Measurements from ENCODE around the gene CDH4. TPM values are rescaled to one million over a fixed set of nuclear protein-coding genes. Genes with fewer than 3 reads are reported as not detected.

The CDH4 gene
- total and polyA plus RNA-seq, 2 donors (not counting 1 experiment from before 2014, with no cell fraction given) = not detected

DNA sequence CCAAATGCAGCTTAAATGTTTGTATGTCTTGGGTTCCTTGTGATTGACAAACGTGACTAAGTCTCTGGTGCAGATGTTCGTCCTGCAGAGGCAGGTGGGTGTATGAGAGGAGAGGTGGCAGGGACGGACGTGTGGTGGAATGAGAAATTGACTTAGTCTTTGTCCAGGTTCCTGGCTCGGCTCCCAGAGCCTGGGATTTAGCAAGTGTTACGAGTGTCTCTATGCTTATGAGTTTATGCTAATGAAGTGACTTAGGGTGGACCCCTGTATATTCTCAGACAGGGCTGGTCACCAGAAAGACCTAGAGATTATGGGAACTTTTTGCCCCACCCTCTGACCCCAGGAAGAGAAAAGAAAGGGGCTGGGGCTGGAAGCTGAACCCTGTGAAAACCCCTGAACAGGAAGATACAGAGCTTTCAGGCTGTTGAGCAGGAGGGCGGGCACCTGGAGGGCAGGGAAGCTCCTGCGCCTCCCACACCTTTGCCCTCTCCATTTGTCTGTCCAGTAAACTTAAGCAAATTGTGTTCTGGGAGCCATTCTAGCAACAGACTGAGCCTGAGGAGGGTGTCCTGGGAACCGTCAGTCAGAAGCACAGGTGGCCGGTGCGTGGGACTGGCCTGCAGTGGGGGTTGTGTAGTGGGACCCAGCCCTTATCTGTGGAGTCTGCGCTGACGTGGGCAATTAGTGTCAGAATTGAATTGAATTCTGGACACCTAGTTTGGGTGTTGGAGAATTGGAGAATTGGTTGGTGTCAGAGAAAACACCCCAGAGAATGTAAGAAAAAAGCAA lies 362.1 kb downstream of the CDH4 start:
- POLR2A ChIA-PET = no interaction called here
- CTCF ChIA-PET = no interaction called here
- TF ChIP-seq EZH2 (IDR thresholded peaks at IDR 0.05; ENCODE audit: borderline replicate concordance, insufficient read depth, low read depth, low read length, poor library complexity, severe bottlenecking) = no peak
- TF ChIP-seq, protein P1, sequence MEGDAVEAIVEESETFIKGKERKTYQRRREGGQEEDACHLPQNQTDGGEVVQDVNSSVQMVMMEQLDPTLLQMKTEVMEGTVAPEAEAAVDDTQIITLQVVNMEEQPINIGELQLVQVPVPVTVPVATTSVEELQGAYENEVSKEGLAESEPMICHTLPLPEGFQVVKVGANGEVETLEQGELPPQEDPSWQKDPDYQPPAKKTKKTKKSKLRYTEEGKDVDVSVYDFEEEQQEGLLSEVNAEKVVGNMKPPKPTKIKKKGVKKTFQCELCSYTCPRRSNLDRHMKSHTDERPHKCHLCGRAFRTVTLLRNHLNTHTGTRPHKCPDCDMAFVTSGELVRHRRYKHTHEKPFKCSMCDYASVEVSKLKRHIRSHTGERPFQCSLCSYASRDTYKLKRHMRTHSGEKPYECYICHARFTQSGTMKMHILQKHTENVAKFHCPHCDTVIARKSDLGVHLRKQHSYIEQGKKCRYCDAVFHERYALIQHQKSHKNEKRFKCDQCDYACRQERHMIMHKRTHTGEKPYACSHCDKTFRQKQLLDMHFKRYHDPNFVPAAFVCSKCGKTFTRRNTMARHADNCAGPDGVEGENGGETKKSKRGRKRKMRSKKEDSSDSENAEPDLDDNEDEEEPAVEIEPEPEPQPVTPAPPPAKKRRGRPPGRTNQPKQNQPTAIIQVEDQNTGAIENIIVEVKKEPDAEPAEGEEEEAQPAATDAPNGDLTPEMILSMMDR (IDR thresholded peaks at IDR 0.05) = no peak

DNA sequence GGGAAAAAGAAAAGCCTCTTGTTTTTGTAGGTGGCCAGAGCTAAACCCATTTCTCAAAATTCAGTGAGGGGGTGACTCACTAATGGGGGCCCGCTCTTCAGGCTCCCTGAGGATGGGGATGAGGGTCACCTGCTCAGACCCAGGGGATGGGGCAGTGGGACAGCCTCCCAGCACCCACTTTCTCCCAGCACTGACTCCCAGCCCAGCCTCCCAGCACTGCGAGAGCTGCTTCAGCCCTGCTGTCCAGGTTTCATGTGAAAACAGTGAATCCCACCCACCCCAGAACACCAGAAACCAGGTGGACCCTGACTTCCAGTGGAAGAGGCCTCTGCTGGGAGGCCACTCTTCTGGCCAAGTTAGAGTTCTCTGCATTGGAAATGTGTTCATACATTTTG lies 362.6 kb downstream of the CDH4 start:
- H3K4me3 ChIP-seq (ENCODE audit: control extremely low read depth in 1 of 5, extremely low read depth in 1 of 5, insufficient read depth in 1 of 5, low read depth in 2 of 5, low read length in 4 of 5) = no peak overlapping the region
- H3K36me3 ChIP-seq (replicated peaks in 1 of 2; ENCODE audit: control extremely low read depth in 1 of 2, control insufficient read depth in 1 of 2, extremely low read depth in 1 of 2, insufficient read depth in 2 of 2, low read length in 1 of 2) = no peaks in the 10 kb centered on the region
- peaks cover 0 to 56% (median 0%) of the 10 kb centered on the region in 3 donors for H3K9me3 ChIP-seq (ENCODE audit: control extremely low read depth in 1 of 3, control insufficient read depth in 2 of 3, insufficient read depth in 1 of 3, low read length in 2 of 3)
- POLR2A ChIA-PET = no interaction called here
- ATAC-seq (ENCODE audit: low read depth) = no peak
- no peaks in the 10 kb centered on the region for H3K27me3 Mint-ChIP-seq
- H2AFZ ChIP-seq (ENCODE audit: insufficient read depth, low read depth, low read length, poor library complexity, severe bottlenecking) = no peak overlapping the region
- H3K27ac ChIP-seq (ENCODE audit: low read length in 2 of 2) = no peak overlapping the region
- H3K4me1 Mint-ChIP-seq = no peaks in the 10 kb centered on the region
- no peak overlapping the region for H3K4me3 Mint-ChIP-seq
- 83% methylated on average over 1 of the region's 2 CpGs for WGBS (ENCODE audit: insufficient coverage)
- intact Hi-C loops (cut with micrococcal nuclease) = no loop called here
- TF ChIP-seq, protein P1 (IDR thresholded peaks at IDR 0.05) = no peak
- TF ChIP-seq EZH2 (IDR thresholded peaks at IDR 0.05; ENCODE audit: borderline replicate concordance, insufficient read depth, low read depth, low read length, poor library complexity, severe bottlenecking) = no peak
- no peaks in the 10 kb centered on the region for H3K79me2 ChIP-seq (ENCODE audit: control insufficient read depth, insufficient read depth, low read length)
- H3K4me1 ChIP-seq (ENCODE audit: control insufficient read depth in 2 of 2, insufficient read depth in 2 of 2, low read length in 2 of 2) = no peaks in the 10 kb centered on the region
- no peak overlapping the region for H3K4me2 ChIP-seq (replicated peaks; ENCODE audit: low read depth, low read length, poor library complexity, severe bottlenecking)
- no peaks in the 10 kb centered on the region for H3K27me3 ChIP-seq (replicated peaks in 1 of 4; ENCODE audit: control extremely low read depth in 1 of 4, control insufficient read depth in 3 of 4, insufficient read depth in 4 of 4, low read length in 3 of 4)
- no peaks in the 10 kb centered on the region for H4K20me1 ChIP-seq (ENCODE audit: control insufficient read depth, insufficient read depth, low read length, poor library complexity, severe bottlenecking)
- no peaks in the 10 kb centered on the region for H3K9me3 Mint-ChIP-seq (ENCODE audit: insufficient read depth)
- H3K9ac ChIP-seq (ENCODE audit: low read length) = no peak overlapping the region
- H3K27ac Mint-ChIP-seq = no peak overlapping the region
- CTCF ChIA-PET = no interaction called here
- no peak for DNase-seq

More for the DNA sequence above, 362.1 kb downstream of the CDH4 start:
- Histone ChIP-seq H3K9ac (ENCODE audit: low read length) (no peak overlapping the region), H3K36me3 (replicated peaks in 1 of 2; ENCODE audit: control extremely low read depth in 1 of 2, control insufficient read depth in 1 of 2, extremely low read depth in 1 of 2, insufficient read depth in 2 of 2, low read length in 1 of 2) (no peaks in the 10 kb centered on the region), H3K4me1 (ENCODE audit: control insufficient read depth in 2 of 2, insufficient read depth in 2 of 2, low read length in 2 of 2) (no peaks in the 10 kb centered on the region), H3K4me2 (replicated peaks; ENCODE audit: low read depth, low read length, poor library complexity, severe bottlenecking) (no peak overlapping the region), H3K9me3 (ENCODE audit: control extremely low read depth in 1 of 3, control insufficient read depth in 2 of 3, insufficient read depth in 1 of 3, low read length in 2 of 3) (peaks cover 0 to 57% (median 0%) of the 10 kb centered on the region in 3 donors), H3K27ac (ENCODE audit: low read length in 2 of 2) (no peak overlapping the region), H3K79me2 (ENCODE audit: control insufficient read depth, insufficient read depth, low read length) (no peaks in the 10 kb centered on the region), H4K20me1 (ENCODE audit: control insufficient read depth, insufficient read depth, low read length, poor library complexity, severe bottlenecking) (no peaks in the 10 kb centered on the region), H3K27me3 (replicated peaks in 1 of 4; ENCODE audit: control extremely low read depth in 1 of 4, control insufficient read depth in 3 of 4, insufficient read depth in 4 of 4, low read length in 3 of 4) (no peaks in the 10 kb centered on the region), H3K4me3 (ENCODE audit: control extremely low read depth in 1 of 5, extremely low read depth in 1 of 5, insufficient read depth in 1 of 5, low read depth in 2 of 5, low read length in 4 of 5) (no peak overlapping the region), H2AFZ (ENCODE audit: insufficient read depth, low read depth, low read length, poor library complexity, severe bottlenecking) (no peak overlapping the region)
- Mint-ChIP-seq H3K4me1 (no peaks in the 10 kb centered on the region), H3K27ac (no peak overlapping the region), H3K4me3 (no peak overlapping the region), H3K9me3 (ENCODE audit: insufficient read depth) (no peaks in the 10 kb centered on the region), H3K27me3 (no peaks in the 10 kb centered on the region)
- DNase-seq (no peak), ATAC-seq (ENCODE audit: low read depth) (no peak)
- intact Hi-C loops (cut with micrococcal nuclease) = no loop called here
- WGBS (ENCODE audit: insufficient coverage) = 86% methylated on average over 12 of the region's 13 CpGs

Data from B cell (primary cell).